Activated CD4-positive, alpha-beta T cell treated with anti-CD3 and anti-CD28 coated beads for 36 hours (primary cell): ENCODE results near the gene C4orf17. TPM values are rescaled to one million over a fixed set of nuclear protein-coding genes. Genes with fewer than 3 reads are reported as not detected.
A peak's percentile ranks its signal among the peaks of the same experiment; 100 is the strongest.

Source experiments
- ATAC-seq: fragments of 200-7000 bp; cut with Tn5 transposase; one replicate; pipeline ENCODE4 v1.10.0; 2021; ENCODE audit warnings: mild to moderate bottlenecking, moderate library complexity
- CTCF ChIA-PET: fragments of 350-600 bp; sonication (Branson Sonifier 250); formaldehyde crosslinking; loops from one replicate; lab custom pipeline; 2021; ENCODE audit warnings: antibody characterized with exemption; lab: Charles Lee
- POLR2A ChIA-PET: fragments of 350-600 bp; sonication (Branson Sonifier 250); formaldehyde crosslinking; loops from one replicate; lab custom pipeline; 2021; ENCODE audit warnings: antibody characterized with exemption, inconsistent platforms; lab: Charles Lee
- DNase-seq: peaks from one replicate; pipeline ENCODE4 v3.0.0-alpha.2; 2020
- H3K27ac Mint-ChIP-seq: one replicate; pipeline ENCODE4 v1.8.0; 2021; ENCODE audit warnings: mixed read lengths
- H3K27me3 Mint-ChIP-seq: one replicate; pipeline ENCODE4 v1.8.0; 2021; ENCODE audit warnings: mixed read lengths
- H3K36me3 Mint-ChIP-seq: one replicate; pipeline ENCODE4 v1.8.0; 2021; ENCODE audit warnings: low read depth, mixed read lengths
- H3K4me1 Mint-ChIP-seq: one replicate; pipeline ENCODE4 v1.8.0; 2021; ENCODE audit warnings: mixed read lengths
- H3K4me3 Mint-ChIP-seq: one replicate; pipeline ENCODE4 v1.8.0; 2021; ENCODE audit warnings: mild to moderate bottlenecking, moderate library complexity, mixed read lengths
- H3K9me3 Mint-ChIP-seq: one replicate; pipeline ENCODE4 v1.8.0; 2021; ENCODE audit warnings: low read depth, mixed read lengths
- intact Hi-C, 2 experiments: fragments of 100-400 bp; cut with DNase I in 1 of 2; cut with micrococcal nuclease in 1 of 2; formaldehyde crosslinking; loops; one replicate each; pipeline versions ENCODE4 v1.14.2 to v1.15.1; 2022 to 2024; cut with DNase I, micrococcal nuclease
- total RNA-seq, 2 experiments: library from RNA; stranded (reverse); gene quantifications; one replicate each; pipeline ENCODE4 v1.2.3, GENCODE V29; 2021

C4orf17 gene
- total RNA-seq, 2 experiments from 2014 or later, result not detected

DNA sequence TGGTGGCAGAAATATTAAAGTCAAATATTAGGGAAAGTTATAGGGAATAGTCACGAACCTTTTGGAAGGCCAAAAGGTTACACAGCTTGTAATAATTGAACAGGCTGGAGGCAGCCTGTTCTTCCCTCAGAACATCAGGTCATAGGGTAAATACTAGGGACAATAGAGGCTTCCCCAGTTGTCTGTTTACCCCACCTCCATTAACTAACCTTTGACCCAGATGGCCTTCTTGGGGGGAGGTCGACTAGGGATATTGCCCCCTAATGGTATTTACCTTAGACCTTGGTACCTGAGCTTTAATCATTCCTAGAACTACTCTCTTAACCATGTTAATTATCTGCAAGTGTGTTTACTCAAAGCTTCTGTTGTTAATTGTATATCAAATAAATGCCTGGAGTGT, 26.0 kb downstream of the C4orf17 start:
- Mint-ChIP-seq H3K4me3 (no peak overlapping the region), H3K27ac (no peak overlapping the region), H3K4me1 (peaks cover 2% of the 10 kb centered on the region), H3K9me3 (no peaks in the 10 kb centered on the region), H3K27me3 (peaks cover 4% of the 10 kb centered on the region), H3K36me3 (no peaks in the 10 kb centered on the region)
- ChIA-PET POLR2A (no interaction called here), CTCF (interaction anchor here (0.6 to 1.4 kb wide), 3 partner anchors 74 to 564 kb away, joined by 3 read pairs; no protein-coding TSS in a partner anchor)
- intact Hi-C loops, result no loop called here
- ATAC-seq, result no peak
- no peak for DNase-seq

DNA sequence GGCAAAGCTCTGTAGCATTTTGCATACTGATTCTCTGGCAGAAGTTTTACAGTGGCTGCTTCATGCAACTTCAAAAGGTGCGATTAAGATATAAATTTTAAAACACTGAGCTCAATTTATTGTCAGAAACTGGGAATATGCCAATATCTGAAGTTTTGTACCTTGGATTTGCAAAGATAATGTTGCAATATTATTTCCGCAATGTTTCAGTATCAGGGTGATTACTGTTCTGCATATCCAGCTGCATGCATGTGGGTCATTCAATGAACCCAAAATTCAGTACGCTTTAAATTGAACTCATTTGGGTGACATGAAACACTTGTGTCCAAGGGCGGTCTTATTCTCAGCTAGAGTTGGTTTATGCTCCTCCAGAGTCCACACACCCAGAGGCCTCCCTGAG, 26.9 kb downstream of the C4orf17 start:
- ChIA-PET CTCF (interaction anchor here (0.8 to 1.4 kb wide), 3 partner anchors 10 to 274 kb away, joined by 3 read pairs; no protein-coding TSS in a partner anchor), POLR2A (no interaction called here)
- Mint-ChIP-seq H3K27ac (no peak overlapping the region), H3K36me3 (no peaks in the 10 kb centered on the region), H3K9me3 (no peaks in the 10 kb centered on the region), H3K27me3 (peaks cover 2% of the 10 kb centered on the region), H3K4me3 (no peak overlapping the region), H3K4me1 (peaks cover 2% of the 10 kb centered on the region)
- intact Hi-C loops, result no loop called here
- no peak for ATAC-seq
- no peak for DNase-seq

DNA sequence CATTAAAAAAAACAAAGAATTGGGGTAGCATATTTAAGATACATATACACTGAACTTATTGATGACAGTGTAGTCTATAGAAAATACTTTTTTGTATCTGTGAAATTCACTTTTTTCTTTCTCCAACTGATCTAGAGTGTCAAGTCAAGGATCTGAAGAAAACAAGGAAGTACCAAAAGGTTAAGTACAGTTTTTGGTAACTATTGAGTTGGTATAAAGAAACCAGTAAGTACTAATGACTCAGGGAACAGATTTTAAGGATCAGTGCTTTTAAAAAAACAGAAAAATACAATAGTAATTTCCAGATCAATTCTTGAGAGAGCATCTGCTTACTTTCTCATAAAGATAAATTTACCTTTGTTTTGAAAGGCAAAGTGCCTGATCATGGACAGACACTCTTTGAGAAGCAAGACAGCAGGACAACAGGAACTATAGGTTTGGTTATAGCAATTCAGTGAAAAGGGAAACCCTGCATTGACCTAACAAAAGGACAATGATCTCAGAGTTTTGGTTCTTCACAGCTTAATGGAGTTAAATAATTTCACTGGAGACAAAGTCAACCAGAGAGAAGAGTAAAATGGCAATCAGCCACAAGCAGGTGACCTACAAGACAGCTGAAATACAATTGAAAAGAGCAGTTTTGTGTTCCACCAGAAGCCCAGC, 29.6 kb downstream of the C4orf17 start:
- Mint-ChIP-seq H3K36me3 (peaks cover 5% of the 10 kb centered on the region), H3K4me3 (no peak overlapping the region), H3K4me1 (peaks cover 2% of the 10 kb centered on the region), H3K9me3 (peaks cover 4% of the 10 kb centered on the region), H3K27ac (no peak overlapping the region), H3K27me3 (no peaks in the 10 kb centered on the region)
- intact Hi-C loops, result no loop called here
- DNase-seq (no peak), ATAC-seq (no peak)
- ChIA-PET CTCF (interaction anchor here (0.8 kb wide), 1 partner anchor 11 kb away, joined by 4 read pairs; no protein-coding TSS in a partner anchor), POLR2A (no interaction called here)

DNA sequence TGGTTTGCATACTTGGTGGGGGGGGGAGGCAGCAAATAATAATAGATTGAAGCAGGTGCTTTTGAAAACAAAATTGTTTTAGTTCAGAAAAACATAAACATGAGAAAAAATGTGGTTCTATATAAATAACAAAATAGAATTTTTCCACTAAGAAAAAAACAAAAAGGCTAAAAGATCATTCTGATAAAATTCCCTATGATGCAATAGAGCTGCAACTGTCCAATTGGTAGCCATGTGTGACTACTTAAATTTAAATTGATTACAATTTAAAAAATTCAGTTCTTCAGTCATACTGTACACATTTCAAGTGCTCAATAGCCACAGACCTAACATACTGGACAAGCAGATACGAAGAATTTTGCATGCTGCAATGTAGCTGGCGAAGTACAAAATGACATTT, 42.1 kb downstream of the C4orf17 start:
- Mint-ChIP-seq H3K9me3 (no peaks in the 10 kb centered on the region), H3K27me3 (no peaks in the 10 kb centered on the region), H3K4me3 (no peak overlapping the region), H3K27ac (no peak overlapping the region), H3K36me3 (peaks cover 8% of the 10 kb centered on the region), H3K4me1 (no peaks in the 10 kb centered on the region)
- intact Hi-C loops, result no loop called here
- POLR2A ChIA-PET, result interaction anchor here (0.5 to 0.6 kb wide), 2 partner anchors 149 to 374 kb away, joined by 3 to 6 read pairs; no protein-coding TSS in a partner anchor
- ATAC-seq (no peak), DNase-seq (no peak)
- CTCF ChIA-PET, result no interaction called here

DNA sequence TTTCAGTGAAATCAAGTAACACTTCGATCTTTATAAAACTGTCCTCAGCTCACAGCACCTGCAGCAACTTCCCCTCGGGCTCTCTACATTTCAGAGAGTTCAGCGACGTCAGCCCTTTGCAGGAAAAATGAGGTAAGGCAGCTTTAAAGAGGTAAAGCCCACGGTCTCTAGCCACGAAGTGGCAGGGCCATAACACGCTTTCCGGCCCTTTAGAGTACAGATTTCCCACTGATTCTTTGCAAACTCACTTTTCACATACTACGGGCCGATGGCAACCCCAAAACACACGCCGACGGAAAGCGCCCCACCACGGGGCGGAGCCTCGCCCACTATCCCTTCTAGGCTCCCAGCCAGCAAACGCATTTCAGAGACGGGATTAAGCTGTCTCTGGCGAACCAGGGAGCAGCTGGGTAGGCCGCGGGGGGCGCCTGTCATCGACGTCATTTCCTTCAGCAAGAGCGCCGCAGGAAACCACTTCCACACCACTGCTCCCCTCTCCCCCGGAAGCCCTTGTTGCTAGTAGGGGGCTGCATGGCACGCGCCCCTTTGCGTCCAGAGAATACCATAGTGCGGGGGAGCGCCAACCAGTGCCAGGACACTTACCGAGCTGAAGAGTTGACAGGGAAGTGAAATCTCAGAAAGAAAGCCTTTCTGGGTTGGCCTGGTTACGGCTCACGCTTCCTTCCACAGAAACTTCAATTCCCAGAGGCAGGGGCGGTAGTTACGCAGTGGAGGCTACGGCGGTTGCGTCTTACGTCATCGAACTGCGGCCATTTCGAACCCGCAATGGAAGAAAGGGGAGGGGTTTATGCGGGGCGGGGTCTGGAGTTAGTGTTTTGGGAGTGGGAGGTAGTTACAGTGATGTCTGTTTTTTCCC, 52.7 kb downstream of the C4orf17 start, which contains the start of gene TRMT10A:
Gene TRMT10A (minus strand): TSS at position 730 of the 877 bp plus-strand sequence. CDS start 4,701 bp downstream, outside the sequence.
- Mint-ChIP-seq H3K9me3 (no peaks in the 10 kb centered on the region), H3K27me3 (peaks cover 14% of the 10 kb centered on the region), H3K4me3 (peak within 1 kb of the TSS; percentile 89), H3K27ac (peak within 1 kb of the TSS; percentile 95), H3K36me3 (no peaks in the 10 kb centered on the region), H3K4me1 (peaks cover 12% of the 10 kb centered on the region)
- POLR2A ChIA-PET, result interaction anchor here (0.6 to 1.6 kb wide), 7 partner anchors 253 to 495 kb away, joined by 3 to 8 read pairs (median 4); partner anchors contain the start of genes DAPP1, H2AZ1 and LAMTOR3
- CTCF ChIA-PET, result interaction anchor here (0.7 to 2.8 kb wide), 12 partner anchors 9 to 383 kb away, joined by 3 to 22 read pairs (median 4); partner anchors contain the start of gene DNAJB14
- peak; percentile 98 for DNase-seq
- peak; percentile 93 for ATAC-seq
- intact Hi-C loops, result loop anchor here (1.0 to 10.0 kb wide), 16 partner anchors 56 to 1784 kb away; partner anchors contain the start of genes H2AZ1 (in 2 of the 2), LAMTOR3 (in 2 of the 2), ADH5 (in 1 of the 2) and DAPP1 (in 1 of the 2)

DNA sequence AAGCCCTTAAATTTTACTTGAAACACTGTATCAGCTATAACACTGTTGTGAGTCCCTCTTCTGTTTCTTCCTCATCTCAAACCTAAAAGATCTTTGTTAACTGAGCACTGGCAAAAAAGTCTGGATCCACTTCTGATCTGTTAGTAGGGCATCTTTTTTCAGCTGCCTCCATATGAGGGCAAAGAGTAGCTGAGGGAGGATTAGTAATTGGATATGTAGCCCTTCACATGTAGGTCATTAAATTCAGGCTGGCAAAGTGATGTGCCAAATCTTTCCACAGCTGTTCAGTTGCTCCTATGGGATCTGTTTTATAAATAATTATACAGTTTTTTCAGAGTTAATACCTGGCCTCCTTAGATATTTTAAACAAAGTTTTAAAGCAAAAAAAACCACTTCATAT, 54.1 kb downstream of the C4orf17 start:
- ChIA-PET POLR2A (no interaction called here), CTCF (interaction anchor here (0.6 to 2.8 kb wide), 4 partner anchors 14 to 303 kb away, joined by 3 to 22 read pairs (median 4); no protein-coding TSS in a partner anchor)
- Mint-ChIP-seq H3K27ac (peak overlapping the region; percentile 55), H3K36me3 (no peaks in the 10 kb centered on the region), H3K4me3 (peak overlapping the region; percentile 28), H3K27me3 (peaks cover 18% of the 10 kb centered on the region), H3K9me3 (no peaks in the 10 kb centered on the region), H3K4me1 (peaks cover 12% of the 10 kb centered on the region)
- intact Hi-C loops, result loop anchor here (1.0 to 10.0 kb wide), 9 partner anchors 58 to 1782 kb away; partner anchors contain the start of genes EIF4E (in 1 of the 2), METAP1 (in 1 of the 2), PPP3CA (in 1 of the 2) and RAP1GDS1 (in 1 of the 2)
- no peak for DNase-seq
- no peak for ATAC-seq

DNA sequence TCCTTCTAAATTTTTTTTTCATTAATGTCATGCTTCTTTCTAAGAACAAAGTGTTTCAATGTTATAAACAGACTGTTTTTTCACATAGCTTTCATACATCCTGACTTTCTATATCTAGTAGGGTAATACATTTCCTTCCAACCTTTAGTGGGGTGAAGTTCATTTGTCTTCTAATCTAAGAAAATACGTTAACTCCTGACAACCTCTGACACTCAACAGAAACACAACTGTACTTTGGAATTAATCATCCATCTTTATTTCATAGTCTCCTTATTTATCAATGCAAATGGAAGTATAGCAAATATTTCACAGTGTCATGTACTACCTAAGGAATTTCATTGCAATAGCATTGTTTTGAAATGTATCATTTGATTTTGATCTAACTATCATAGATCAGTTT, 61.1 kb downstream of the C4orf17 start:
- no peaks in the 10 kb centered on the region for H3K4me1 Mint-ChIP-seq
- no peaks in the 10 kb centered on the region for H3K9me3 Mint-ChIP-seq
- H3K4me3 Mint-ChIP-seq, result no peak overlapping the region
- POLR2A ChIA-PET, result no interaction called here
- CTCF ChIA-PET, result no interaction called here
- no peak overlapping the region for H3K27ac Mint-ChIP-seq
- H3K27me3 Mint-ChIP-seq, result peaks cover 32% of the 10 kb centered on the region
- no peak for DNase-seq
- intact Hi-C loops, result no loop called here
- no peaks in the 10 kb centered on the region for H3K36me3 Mint-ChIP-seq
- no peak for ATAC-seq

DNA sequence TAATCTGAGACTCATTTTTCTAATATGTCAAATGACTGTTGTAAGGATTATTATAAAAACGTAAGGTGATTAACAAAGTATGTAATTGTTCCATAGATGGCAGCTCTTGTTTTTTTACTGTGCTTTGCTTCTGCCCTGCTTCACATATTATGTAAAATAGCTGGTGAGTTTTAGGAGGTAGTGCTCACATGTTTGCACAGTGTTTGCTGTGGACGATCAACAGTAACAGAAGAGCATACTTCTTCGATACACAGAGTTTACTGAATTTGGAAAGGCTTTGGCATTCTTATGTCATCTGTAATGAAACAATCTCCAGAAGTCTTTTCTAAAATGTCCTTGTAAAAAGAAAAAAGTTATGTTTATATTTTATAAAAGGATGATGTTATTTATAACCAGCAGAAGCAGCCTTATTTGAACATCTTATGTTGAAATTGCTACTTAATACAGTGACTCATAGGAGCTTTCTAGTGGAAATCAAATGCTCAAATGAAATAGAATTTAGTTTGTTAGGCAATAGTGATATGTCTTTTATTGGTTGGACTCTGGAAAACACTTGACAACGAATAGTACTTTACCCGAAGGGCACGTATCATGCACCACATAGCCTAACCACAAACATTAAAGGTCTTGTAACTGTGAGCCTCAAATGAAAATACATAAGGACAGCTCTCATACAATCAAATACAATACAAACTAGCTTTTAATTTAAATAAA, 61.9 kb downstream of the C4orf17 start:
- Mint-ChIP-seq H3K27me3 (peaks cover 30% of the 10 kb centered on the region), H3K4me3 (no peak overlapping the region), H3K4me1 (no peaks in the 10 kb centered on the region), H3K36me3 (no peaks in the 10 kb centered on the region), H3K27ac (no peak overlapping the region), H3K9me3 (no peaks in the 10 kb centered on the region)
- DNase-seq, result no peak
- POLR2A ChIA-PET, result no interaction called here
- no peak for ATAC-seq
- intact Hi-C loops, result no loop called here
- CTCF ChIA-PET, result interaction anchor here (1.0 kb wide), 1 partner anchor 9 kb away, joined by 5 read pairs; the partner anchor contains the start of gene TRMT10A

DNA sequence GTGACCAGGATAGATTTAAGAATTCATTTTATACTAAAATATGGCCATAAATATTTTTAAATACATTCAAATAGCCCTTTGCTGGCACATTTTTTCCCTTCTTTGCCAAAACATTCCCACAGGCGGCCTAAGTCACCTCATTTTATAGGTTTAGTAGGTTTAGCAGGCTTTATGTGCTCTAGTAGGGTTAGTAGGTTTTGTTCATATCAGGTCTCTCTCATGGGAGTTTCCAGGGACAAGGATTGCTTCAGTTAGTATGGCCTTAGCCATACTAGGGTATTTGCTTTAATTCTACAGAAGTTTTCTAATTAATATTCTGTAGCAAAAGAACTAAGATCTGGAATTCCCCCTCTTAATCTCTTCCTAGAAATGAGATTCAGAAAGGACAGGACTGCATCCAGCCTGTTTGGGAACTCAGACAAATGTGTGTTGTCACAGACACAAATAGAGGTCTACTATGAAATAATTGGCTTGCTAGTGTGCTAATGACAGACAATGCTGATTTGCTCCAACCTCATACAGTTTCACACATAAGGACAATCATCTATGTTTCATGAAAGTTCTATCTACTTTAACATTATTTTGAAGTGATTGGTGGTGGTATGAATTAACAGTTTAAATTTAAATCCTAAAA, 63.0 kb downstream of the C4orf17 start:
- H3K27ac Mint-ChIP-seq, result no peak overlapping the region
- no peaks in the 10 kb centered on the region for H3K4me1 Mint-ChIP-seq
- ChIA-PET CTCF (interaction anchor here (0.9 kb wide), 1 partner anchor 238 kb away, joined by 4 read pairs; no protein-coding TSS in a partner anchor), POLR2A (no interaction called here)
- H3K4me3 Mint-ChIP-seq, result no peak overlapping the region
- H3K27me3 Mint-ChIP-seq, result peaks cover 28% of the 10 kb centered on the region
- no peaks in the 10 kb centered on the region for H3K36me3 Mint-ChIP-seq
- no peaks in the 10 kb centered on the region for H3K9me3 Mint-ChIP-seq
- intact Hi-C loops, result no loop called here
- DNase-seq (no peak), ATAC-seq (no peak)

DNA sequence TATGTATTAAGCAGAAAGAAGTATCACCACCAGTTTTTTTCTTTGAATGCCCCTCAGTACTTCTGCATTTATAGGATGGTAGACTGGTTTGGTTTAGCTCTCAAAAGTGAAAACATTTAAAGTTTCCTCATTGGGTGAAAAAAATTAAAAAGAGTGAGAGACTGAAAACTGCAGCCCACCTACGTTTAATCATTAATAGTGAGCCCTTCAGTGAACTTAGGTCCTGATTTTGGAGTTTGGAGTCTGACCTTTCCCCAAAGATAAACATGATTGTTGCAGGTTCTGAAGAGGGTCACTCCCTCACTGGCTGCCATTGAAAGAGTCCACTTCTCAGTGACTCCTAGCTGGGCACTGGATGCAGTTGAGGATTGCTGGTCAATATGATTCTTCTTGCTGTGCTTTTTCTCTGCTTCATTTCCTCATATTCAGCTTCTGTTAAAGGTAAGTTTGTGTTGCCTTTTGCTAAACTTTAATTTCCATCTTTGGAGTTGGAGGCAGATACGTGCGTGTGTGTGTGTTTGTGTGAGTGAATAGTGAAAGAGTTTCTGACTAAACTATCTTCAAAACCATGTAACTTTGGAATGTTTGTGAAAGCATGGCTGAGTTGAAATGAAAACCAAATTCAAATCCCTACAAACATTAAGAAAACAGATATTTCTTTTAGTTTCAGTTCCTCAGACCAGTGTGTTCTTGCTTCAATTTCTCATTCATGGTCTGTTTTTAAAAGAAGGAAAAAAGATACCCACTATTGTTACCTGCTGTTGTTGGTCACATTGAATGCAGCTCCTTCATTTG, 63.9 kb downstream of the C4orf17 start, which contains the start of gene MTTP:
Gene MTTP (plus strand): TSS at position 295 of the 795 bp plus-strand sequence. CDS start 86 bp downstream, at position 381.
- no peak for ATAC-seq
- no peak within 1 kb of the TSS for H3K4me3 Mint-ChIP-seq
- H3K9me3 Mint-ChIP-seq, result no peaks in the 10 kb centered on the region
- no peaks in the 10 kb centered on the region for H3K4me1 Mint-ChIP-seq
- no peak within 1 kb of the TSS for H3K27ac Mint-ChIP-seq
- DNase-seq, result no peak
- CTCF ChIA-PET, result no interaction called here
- intact Hi-C loops, result no loop called here
- POLR2A ChIA-PET, result no interaction called here
- H3K27me3 Mint-ChIP-seq, result peaks cover 26% of the 10 kb centered on the region
- H3K36me3 Mint-ChIP-seq, result no peaks in the 10 kb centered on the region
